ENCODE results near the gene DLGAP1.

GRCh38 chr18:3460823-3461398, 994.2 kb downstream of the DLGAP1 start:
- no peak for TF ChIP-seq CTCF (IDR thresholded peaks at IDR 0.05)
- no peak for TF ChIP-seq POLR2A (IDR thresholded peaks at IDR 0.05; ENCODE audit: low read depth)
- no peak for TF ChIP-seq EP300 (IDR thresholded peaks at IDR 0.05)
